Hepatocyte (in vitro differentiated cells): ENCODE data around the gene SPECC1. TPM values are rescaled to one million over a fixed set of nuclear protein-coding genes. Genes with fewer than 3 reads are reported as not detected.
A peak's percentile ranks its signal among the peaks of the same experiment; 100 is the strongest.
"Not testable (repeated sequence)": the region's sequence is repeated elsewhere in the genome, so short reads cannot be mapped to it uniquely, and the experiment has no call there.

Source experiments
- DNase-seq: peaks from one replicate; pipeline ENCODE4 v3.0.0-alpha.2; 2016; ENCODE audit warnings: low spot score
- H2AFZ ChIP-seq: fragments of 200-600 bp; sonication (generic); 2 replicates; pipeline ENCODE4 v1.6.0; 2016; ENCODE audit warnings: antibody characterized with exemption, mild to moderate bottlenecking
- H3K27ac ChIP-seq: fragments of 200-600 bp; sonication (generic); 2 replicates; pipeline ENCODE4 v1.5.1; 2016; ENCODE audit warnings: mild to moderate bottlenecking
- H3K27me3 ChIP-seq: fragments of 200-600 bp; sonication (generic); 2 replicates; pipeline ENCODE4 v1.6.1; 2016
- H3K36me3 ChIP-seq: fragments of 200-600 bp; sonication (generic); replicated peaks from 2 replicates; pipeline ENCODE4 v1.5.1; 2016; ENCODE audit warnings: low read depth; ENCODE audit not compliant: insufficient read depth
- H3K4me1 ChIP-seq: fragments of 200-600 bp; sonication (generic); 2 replicates; pipeline ENCODE4 v1.5.1; 2016; ENCODE audit warnings: mild to moderate bottlenecking, moderate library complexity; ENCODE audit not compliant: insufficient read depth
- H3K4me2 ChIP-seq: fragments of 200-600 bp; sonication (generic); 2 replicates; pipeline ENCODE4 v1.6.0; 2016
- H3K4me3 ChIP-seq: fragments of 200-600 bp; sonication (generic); 2 replicates; pipeline ENCODE4 v1.5.1; 2016; ENCODE audit warnings: mild to moderate bottlenecking
- H3K79me2 ChIP-seq: fragments of 200-600 bp; sonication (generic); 2 replicates; pipeline ENCODE4 v1.6.0; 2017; ENCODE audit warnings: mild to moderate bottlenecking
- H3K9me2 ChIP-seq: fragments of 200-600 bp; sonication (generic); replicated peaks from 2 replicates; pipeline ENCODE4 v1.6.0; 2017; ENCODE audit warnings: mild to moderate bottlenecking; ENCODE audit not compliant: insufficient read depth
- H3K9me3 ChIP-seq: fragments of 200-600 bp; sonication (generic); 2 replicates; pipeline ENCODE4 v1.5.1; 2016; ENCODE audit warnings: low read depth, mild to moderate bottlenecking
- H4K20me1 ChIP-seq: fragments of 200-600 bp; sonication (generic); 2 replicates; pipeline ENCODE4 v1.6.0; 2016; ENCODE audit warnings: mild to moderate bottlenecking; ENCODE audit not compliant: insufficient read depth, poor library complexity, severe bottlenecking
- CTCF ChIP-seq: fragments of 200-600 bp; sonication (generic); IDR thresholded peaks from 2 replicates; pipeline ENCODE4 v1.5.1; 2016; ENCODE audit warnings: antibody characterized with exemption, mild to moderate bottlenecking; ENCODE audit not compliant: poor library complexity
- EZH2 ChIP-seq: fragments of 200-600 bp; sonication (generic); IDR thresholded peaks from 2 replicates; pipeline ENCODE4 v1.6.1; 2016; ENCODE audit warnings: antibody characterized with exemption, mild to moderate bottlenecking, borderline replicate concordance
- EZH2phosphoT487 ChIP-seq: fragments of 200-600 bp; sonication (generic); IDR thresholded peaks from one replicate; pipeline ENCODE4 v1.6.1; 2018; ENCODE audit warnings: antibody characterized with exemption, mild to moderate bottlenecking, low read depth, moderate library complexity; ENCODE audit not compliant: unreplicated experiment, severe bottlenecking
- WGBS: methylation state at CpG from one replicate; pipeline ENCODE4 v1.1.6; 2016; ENCODE audit warnings: low lambda C conversion rate; ENCODE audit errors: missing lambda C conversion rate; 5-methylcytosine and 5-hydroxymethylcytosine counted together
- polyA plus RNA-seq: library from polyadenylated mRNA; unstranded; fragments of >200 nt; fragmentation: Nextera tagmentation; extraction: Ambion mirVana; gene quantifications from 2 replicates; pipeline ENCODE4 v1.2.1, GENCODE V29; 2016
- total RNA-seq: library from RNA; depleted of rRNA; stranded (reverse); fragments of >200 nt; gene quantifications from 2 replicates; pipeline ENCODE4 v1.2.3, GENCODE V29; 2014

SPECC1 gene
- total and polyA plus RNA-seq, 2 experiments from 2014 or later = 20.4 to 57.5 TPM

- H3K79me2 ChIP-seq = peaks cover 47% of the 10 kb centered on the region
These were observed 147.8 kb downstream of the SPECC1 start for GRCh38 chr17:20157001-20157310.

GRCh38 chr17:20158580-20158979 lies 149.4 kb downstream of the SPECC1 start:
- Histone ChIP-seq H3K4me1 (peaks cover 4% of the 10 kb centered on the region), H3K4me3 (no peak overlapping the region), H3K9me3 (no peaks in the 10 kb centered on the region), H4K20me1 (no peaks in the 10 kb centered on the region), H3K4me2 (no peak overlapping the region), H3K27me3 (no peaks in the 10 kb centered on the region), H3K9me2 (no peaks in the 10 kb centered on the region), H3K79me2 (peaks cover 60% of the 10 kb centered on the region), H3K27ac (no peak overlapping the region), H3K36me3 (no peaks in the 10 kb centered on the region), H2AFZ (no peak overlapping the region)
- 85% methylated on average over 5 of the region's 5 CpGs for whole genome bisulfite sequencing
- DNase-seq = no peak
- TF ChIP-seq EZH2phosphoT487 (no peak), EZH2 (no peak), CTCF (no peak)

More at GRCh38 chr17:20157001-20157310, 147.8 kb downstream of the SPECC1 start:
- Histone ChIP-seq H4K20me1 (no peaks in the 10 kb centered on the region), H3K9me3 (no peaks in the 10 kb centered on the region), H3K27ac (peak overlapping the region; percentile 95), H3K4me1 (peaks cover 4% of the 10 kb centered on the region), H3K4me3 (peak overlapping the region; percentile 53), H3K4me2 (peak overlapping the region; percentile 95), H3K27me3 (no peaks in the 10 kb centered on the region), H2AFZ (peak overlapping the region; percentile 63), H3K36me3 (no peaks in the 10 kb centered on the region), H3K9me2 (no peaks in the 10 kb centered on the region)
- WGBS = 14% methylated on average over 12 of the region's 12 CpGs
- TF ChIP-seq EZH2 (no peak), CTCF (no peak), EZH2phosphoT487 (no peak)
- peak; percentile 33 for DNase-seq

- 81% methylated on average over 4 of the region's 4 CpGs for WGBS
- no peaks in the 10 kb centered on the region for H4K20me1 ChIP-seq
- no peaks in the 10 kb centered on the region for H3K36me3 ChIP-seq
- no peaks in the 10 kb centered on the region for H3K27me3 ChIP-seq
- TF ChIP-seq EZH2 = no peak
- no peak for TF ChIP-seq EZH2phosphoT487
- TF ChIP-seq CTCF = no peak
- H3K27ac ChIP-seq = no peak overlapping the region
- no peak overlapping the region for H2AFZ ChIP-seq
- H3K79me2 ChIP-seq = peaks cover 65% of the 10 kb centered on the region
- H3K4me3 ChIP-seq = no peak overlapping the region
- no peak for DNase-seq
- H3K9me3 ChIP-seq = no peaks in the 10 kb centered on the region
- H3K4me1 ChIP-seq = peaks cover 4% of the 10 kb centered on the region
- no peaks in the 10 kb centered on the region for H3K9me2 ChIP-seq
- no peak overlapping the region for H3K4me2 ChIP-seq
These were observed 150.4 kb downstream of the SPECC1 start for GRCh38 chr17:20159406-20160069.

- not testable (repeated sequence) for H3K9me2 ChIP-seq, H3K27ac ChIP-seq, H3K9me3 ChIP-seq, H3K4me1 ChIP-seq, H3K4me2 ChIP-seq, H3K27me3 ChIP-seq, H4K20me1 ChIP-seq, H2AFZ ChIP-seq, H3K36me3 ChIP-seq, H3K4me3 ChIP-seq, DNase-seq
- 91% methylated on average over 4 of the region's 4 CpGs for WGBS
- peaks cover 80% of the 10 kb centered on the region for H3K79me2 ChIP-seq
These were observed 156.4 kb downstream of the SPECC1 start for GRCh38 chr17:20165516-20165915.
